Fibroblast of mammary gland (primary cell): ENCODE measurements around the gene MAN1C1.

Source experiments
- DNase-seq: peaks from one replicate; pipeline ENCODE4 v3.0.0-alpha.2; 2010; ENCODE audit warnings: low read depth
- H3K4me3 ChIP-seq: 2 replicates; pipeline ENCODE4 v1.5.1; 2011; ENCODE audit warnings: low read depth, mild to moderate bottlenecking, low read length, moderate library complexity; ENCODE audit not compliant: control insufficient read depth
- CTCF ChIP-seq: conservative IDR thresholded peaks from 2 replicates; pipeline ENCODE4 v1.5.1; 2011; ENCODE audit warnings: low read depth, low read length, inconsistent platforms; ENCODE audit not compliant: control insufficient read depth, insufficient read depth

Gene MAN1C1

GRCh38 chr1:25711555-25712298, 95.1 kb downstream of the MAN1C1 start:
- peak; percentile 55 for DNase-seq

GRCh38 chr1:25712299-25712970, 95.8 kb downstream of the MAN1C1 start:
- DNase-seq, result no peak
- H3K4me3 ChIP-seq, result no peak overlapping the region
- TF ChIP-seq CTCF, result no peak

More at GRCh38 chr1:25711555-25712298, 95.1 kb downstream of the MAN1C1 start:
- no peak overlapping the region for H3K4me3 ChIP-seq
- TF ChIP-seq CTCF, result no peak

- DNase-seq, result no peak
- no peak overlapping the region for H3K4me3 ChIP-seq
- no peak for TF ChIP-seq CTCF
Measured at GRCh38 chr1:25713961-25714360, 97.4 kb downstream of the MAN1C1 start.

DNA sequence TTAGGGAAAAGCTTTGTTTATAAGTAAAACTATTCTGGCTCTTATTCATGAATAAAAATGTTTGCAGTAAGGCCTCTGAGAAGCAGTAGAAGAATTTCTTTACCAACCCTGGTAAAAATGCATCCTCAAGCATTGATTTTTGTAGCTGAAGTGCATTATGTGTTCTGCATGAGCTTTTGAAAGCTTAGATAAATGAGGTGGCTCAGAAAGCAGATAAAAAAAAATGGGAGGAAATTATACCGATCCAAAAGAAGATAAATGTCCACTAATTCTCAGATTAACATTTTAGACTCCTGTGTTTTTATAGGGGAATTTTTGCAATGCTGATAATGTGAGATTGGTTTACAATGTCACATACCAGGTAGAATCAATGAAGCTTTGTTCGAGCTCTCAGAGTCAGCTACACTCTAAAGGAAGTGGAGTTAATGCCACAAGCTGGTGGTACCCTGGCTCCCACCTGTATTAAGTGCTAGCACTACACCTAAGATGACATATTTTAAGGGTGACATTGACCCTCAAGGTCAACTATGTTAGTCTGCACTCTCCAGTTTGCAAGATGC, 97.9 kb downstream of the MAN1C1 start:
- TF ChIP-seq CTCF, result no peak
- no peak for DNase-seq
- no peak overlapping the region for H3K4me3 ChIP-seq

DNA sequence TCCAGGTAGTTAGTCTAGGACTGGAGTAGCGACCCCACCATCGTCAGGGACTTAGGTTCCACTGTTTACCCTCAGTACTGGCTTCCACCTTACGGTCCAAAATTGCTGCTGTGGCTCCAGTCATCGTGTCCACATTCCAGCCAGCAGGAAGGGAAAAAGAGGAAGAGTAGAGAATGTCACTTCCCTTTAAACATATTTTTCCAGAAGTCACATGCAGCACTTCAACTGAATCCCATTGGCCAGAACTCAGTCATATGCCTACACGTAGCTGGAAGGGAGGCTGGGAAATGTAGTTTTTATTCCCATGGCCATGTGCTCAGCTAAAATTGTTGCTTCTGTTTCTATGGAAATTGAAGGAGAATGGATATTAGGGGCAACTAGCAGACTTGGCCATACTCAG, 99.3 kb downstream of the MAN1C1 start:
- TF ChIP-seq CTCF, result no peak
- DNase-seq, result no peak
- no peak overlapping the region for H3K4me3 ChIP-seq

GRCh38 chr1:25716320-25716719, 99.7 kb downstream of the MAN1C1 start:
- H3K4me3 ChIP-seq, result no peak overlapping the region
- TF ChIP-seq CTCF, result no peak
- DNase-seq, result no peak

DNA sequence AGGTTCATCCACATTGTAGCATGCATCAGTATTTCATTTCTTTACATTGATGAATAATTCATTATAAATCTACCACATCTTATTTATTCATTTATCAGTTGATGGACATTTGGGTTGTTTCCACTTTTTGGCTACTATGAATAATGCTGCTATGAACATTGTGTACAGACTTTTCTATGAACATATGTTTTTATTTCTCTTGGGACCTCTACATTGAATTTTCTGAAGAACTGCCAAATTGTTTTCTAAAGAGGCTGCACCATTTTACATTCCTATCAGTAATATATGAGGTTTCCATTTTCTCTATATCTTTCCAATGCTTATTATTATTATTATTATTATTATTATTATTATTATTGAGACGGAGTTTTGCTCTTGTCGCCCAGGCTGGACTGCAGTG, 102.1 kb downstream of the MAN1C1 start:
- no peak for TF ChIP-seq CTCF
- H3K4me3 ChIP-seq, result no peak overlapping the region
- DNase-seq, result peak; percentile 39
